ENCODE results near the gene GP5.
A peak's percentile ranks its signal among the peaks of the same experiment; 100 is the strongest.

The GP5 gene

DNA sequence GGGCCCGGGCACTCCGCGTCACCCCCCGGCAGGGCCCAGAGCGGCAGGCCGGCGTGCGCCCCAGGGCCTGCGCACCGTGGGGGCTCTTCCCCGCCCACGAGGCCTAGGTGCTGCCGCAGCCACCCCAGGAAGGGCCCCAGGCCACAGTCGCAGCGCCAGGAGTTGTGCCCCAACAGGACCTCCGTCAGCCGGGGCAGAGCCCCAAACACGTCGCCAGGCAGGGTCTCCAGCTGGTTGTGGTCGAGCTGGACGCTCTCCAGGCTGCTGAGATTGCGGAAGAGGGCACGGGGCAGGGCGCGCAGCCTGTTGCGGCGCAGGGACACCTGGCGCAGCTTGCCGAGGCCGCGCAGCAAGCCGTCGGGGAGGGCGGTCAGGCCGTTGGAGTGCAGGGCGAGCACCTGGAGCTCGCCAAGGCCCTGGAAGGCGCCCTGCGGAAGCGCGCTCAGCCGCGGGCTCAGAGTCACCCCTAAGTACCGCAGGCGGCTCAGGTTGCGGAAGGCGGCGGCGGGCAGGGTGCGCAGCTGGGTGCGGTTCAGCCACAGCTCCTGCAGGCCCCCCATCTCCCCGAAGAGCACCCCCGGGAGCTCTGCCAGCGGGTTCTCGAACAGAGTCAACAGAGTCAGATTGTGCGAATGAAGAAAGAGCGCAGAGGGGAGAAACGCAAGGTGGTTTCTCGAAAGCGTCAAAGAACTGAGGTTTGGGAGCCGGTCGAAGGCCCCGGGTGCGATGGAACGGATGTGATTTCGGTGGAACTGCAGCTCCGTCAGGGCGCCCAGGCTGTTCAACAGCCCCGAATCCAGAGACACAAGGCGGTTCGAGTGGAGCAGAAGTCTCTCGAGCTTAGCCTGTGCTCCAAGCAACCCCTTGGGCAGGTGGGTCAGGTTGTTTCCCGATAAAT is 2.0 kb downstream of the GP5 start:
- DNase-seq = no peak

DNA sequence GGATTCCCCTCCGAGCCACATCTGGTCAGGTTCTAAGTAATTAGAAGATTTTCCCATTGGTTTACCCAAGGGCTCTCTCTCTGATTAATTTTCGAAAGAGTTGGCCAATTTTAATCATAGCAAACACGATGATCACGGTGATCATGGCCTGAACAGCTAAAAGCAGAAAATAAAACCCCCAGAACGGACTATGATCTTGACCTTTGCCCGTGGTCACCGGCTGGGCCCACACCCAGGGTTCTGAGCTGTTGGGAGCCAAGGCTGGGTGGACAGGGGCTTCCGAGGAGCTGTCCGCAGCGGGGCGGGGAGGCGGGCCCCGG is 2.6 kb downstream of the GP5 start:
- no peak for DNase-seq

DNA sequence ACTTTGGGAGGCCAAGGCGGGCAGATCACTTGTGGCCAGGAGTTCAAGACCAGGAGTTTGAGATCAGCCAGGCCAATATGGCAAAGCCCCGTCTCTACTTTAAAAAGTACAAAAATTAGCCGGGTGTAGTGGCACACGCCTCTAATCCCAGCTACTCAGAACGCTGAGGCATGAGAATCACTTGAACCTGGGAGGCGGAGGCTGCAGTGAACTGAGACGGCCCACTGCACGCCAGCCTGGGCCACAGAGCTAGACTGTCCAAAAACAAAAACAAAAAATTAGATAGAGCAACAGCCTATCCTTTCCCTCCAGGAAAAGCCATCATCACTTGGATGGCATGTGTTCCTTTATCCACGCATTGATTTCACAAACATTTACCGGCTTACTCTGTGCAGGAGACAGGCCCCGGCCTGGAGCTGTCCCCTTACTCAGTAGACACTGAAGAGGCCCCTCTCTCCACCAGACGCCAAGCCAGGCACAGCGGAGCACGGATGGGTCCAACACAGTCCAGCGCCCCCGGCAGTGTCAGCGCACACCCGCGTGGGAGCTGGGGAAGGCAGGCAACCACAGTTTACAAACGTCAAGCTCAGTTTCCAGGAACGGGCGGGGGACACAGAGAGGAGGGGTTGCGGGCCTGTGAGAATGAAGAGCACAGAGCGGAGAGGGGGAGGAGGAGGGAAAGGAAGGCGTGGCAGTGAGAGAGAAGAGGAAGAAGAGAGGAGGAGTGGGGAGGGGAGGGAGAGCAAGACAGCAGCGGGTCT is 3.1 kb downstream of the GP5 start:
- no peak for DNase-seq

DNA sequence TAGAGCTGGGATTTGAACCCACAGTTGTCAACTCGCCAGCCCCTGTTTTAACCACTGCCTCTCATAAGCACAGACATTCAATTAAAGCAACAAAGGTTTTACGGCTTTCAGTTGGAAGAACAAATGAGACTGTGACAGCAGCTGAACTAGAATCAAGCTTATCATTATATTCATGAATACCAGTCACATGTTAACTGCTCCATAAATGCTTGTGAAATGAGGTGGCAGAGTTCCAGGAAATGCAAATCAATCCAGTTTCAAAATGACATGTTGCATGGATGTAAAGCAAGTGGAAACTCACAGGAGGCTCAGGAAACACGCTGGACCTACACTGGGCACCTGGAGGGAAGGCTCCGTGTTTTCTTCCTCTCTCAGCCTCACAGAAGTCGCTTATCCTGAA is 3.9 kb downstream of the GP5 start:
- DNase-seq = peak; percentile 77

DNA sequence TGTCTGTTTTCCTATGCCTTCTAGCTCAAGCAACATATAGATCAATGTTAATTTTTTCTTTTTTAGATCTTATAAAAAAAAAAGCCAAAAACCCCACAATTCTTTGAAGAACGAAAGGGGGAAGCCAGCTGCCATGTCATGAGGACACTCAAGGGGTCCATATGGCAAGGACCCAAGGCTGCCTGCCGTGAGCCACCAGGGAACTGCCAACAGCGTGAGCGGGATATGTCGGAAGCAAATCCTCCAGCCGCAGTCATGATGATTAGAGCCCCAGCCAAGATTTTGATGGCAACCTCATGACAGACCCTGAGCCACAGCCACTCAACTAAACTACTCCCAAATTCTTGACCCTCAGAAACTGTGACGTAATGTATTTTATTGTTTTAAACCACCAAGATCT is 6.5 kb downstream of the GP5 start:
- DNase-seq = no peak

DNA sequence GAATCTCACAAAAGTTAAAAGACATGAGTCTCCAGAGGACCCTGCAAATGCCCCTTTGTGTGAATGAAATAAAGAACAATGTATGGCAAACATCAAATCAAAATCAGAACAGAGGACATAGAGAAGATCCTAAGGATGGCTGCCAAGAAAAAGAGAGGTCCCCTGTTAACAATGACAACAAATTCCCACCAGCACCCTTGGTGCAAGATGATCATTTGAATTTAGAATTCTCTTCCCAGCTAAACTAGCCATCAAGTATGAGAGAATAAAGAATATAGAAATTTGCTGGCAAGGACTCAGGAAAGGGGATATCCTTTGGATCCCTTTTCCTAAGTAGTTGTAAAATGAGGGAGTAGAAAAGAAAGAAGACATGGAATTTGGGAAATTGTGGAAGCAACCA is 8.2 kb downstream of the GP5 start:
- DNase-seq = no peak

DNA sequence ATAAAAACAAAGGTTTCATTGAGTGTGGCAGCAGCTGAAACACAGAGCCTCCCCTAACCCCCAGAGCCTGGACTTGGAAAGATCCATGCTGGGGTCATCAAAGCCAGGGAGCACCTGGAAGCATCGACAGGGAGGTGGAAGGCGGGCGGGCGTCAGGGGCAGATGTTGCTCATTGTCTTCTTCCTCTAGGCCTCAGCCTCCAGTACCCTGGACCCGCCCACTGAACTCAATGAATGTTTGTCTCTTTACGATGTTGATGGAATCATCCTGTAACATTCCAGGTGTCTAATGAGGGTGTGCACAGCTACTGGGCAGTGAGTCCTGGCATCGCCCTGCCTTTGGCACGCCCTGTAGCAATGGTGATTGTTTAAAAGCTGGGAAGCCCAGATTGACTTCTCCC is 9.8 kb downstream of the GP5 start:
- no peak for DNase-seq

DNA sequence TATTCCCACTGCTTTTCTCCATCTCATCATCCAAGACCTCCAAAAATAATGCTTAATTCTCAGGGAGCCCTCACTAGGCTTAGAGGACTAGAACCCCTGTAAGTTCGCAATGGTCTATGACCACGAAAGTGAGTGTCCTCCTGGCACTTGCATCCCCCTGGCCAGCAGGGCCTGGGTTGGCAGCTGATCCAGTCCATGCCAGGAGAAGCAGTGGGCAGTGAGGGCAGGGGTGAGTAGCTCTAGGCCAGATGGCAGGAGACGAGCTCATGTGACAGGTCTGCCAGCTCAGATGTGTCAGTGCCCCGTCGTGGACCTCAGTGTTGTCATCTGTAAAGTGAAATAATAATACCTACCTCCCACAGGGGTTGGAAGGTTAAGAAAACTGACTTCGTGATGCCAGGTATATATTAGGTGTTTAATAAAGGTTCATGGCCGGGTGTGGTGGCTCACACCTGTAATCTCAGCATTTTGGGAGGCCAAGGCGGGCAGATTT is 11.1 kb downstream of the GP5 start:
- no peak for DNase-seq

DNA sequence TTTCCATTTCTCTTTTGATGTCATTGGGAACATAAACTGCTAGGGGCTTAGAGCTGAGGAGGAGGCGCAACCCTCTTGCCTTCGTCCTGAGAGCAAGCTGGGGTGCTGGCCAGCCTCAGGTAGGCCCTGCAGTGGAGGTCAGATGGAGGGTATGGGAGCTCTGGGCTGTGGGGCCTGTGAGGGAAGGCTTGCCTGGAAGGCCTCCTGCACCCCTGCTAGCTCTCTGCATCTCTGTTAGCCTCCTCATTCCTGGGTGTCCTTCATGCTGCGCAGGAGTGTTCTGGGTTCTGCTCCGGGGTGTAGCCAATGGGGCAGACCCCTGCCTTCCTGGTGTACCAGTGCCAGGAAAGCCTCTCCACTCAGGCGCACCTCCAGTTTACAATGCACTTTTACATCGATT is 11.8 kb downstream of the GP5 start:
- DNase-seq = no peak

DNA sequence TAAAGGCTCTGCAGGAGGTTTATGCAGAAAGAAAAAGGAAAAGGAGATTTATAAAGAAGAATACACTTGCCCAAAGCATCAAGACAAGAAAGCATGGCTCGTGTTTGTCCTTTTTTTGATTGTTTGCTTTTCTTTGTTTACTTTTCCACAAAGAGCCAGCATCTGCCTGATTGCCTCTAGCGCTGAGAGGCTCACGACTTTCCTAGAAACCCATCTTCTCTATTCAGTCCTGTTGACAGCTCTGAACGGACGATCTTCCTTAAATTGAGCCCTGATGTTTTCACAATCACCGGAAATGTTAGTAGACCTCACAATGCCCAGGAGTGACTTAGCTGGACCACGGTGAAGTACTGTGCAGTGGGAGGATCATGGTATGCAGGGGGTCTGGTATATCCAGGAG is 12.4 kb downstream of the GP5 start:
- DNase-seq = no peak

DNA sequence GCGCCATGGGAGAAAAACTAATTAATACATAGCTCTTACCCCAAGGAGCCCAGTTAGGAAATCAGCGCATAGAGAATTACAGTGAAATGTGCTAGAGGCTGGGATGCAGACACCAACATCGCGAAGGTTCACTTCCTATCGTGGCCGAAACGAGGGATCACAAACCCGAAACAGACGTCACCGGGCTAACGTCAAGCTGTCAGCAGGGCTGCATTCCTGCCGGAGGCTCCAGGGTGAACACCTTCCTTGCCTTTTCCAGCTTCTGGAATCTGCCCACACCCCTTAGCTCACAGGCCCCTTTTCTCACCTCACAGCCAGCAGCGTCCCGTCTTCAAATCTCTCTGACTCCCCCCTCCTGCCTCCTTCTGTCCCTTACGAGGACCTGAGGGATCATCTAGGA is 13.0 kb downstream of the GP5 start:
- no peak for DNase-seq

DNA sequence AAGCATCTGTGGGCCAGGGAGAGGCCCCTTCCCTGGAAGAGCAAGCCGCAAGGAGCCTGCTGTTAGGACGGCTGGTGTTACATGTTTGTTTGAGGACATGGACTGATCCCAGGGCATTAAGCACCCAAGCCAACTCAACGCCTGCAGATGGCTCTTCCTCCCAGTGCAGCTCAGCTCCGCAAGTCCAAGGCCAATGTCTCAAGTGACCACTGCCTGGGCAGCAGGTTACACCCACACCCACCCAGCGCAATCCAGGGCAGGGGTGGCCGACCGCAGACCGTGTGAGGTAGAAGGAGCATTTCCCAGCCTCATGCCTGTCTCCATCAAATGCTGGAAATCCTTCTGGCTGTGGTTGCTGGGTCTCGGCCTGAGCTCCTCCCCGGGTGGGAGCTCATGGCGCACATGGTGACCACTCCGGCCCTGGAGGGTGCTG is 14.5 kb downstream of the GP5 start:
- DNase-seq = no peak

DNA sequence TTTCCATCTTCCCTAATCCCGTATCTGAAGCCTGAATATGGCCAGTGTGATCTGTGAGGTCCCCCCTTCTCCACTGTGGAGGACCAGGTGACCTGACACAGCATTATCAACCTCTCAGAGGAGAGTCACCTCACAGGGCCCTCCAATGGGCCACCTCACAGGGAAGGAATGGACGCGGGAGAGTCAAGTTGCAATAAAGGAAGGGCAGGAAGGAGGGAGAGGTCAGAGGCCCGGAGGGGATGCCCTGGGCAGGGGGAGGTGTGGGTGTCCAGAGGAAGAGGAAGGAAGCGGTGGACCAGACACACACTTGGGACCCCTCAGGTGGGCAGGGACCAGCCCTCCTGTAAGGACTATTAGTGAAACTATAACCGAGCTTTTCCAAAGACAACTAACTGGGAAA is 14.9 kb downstream of the GP5 start:
- DNase-seq = no peak

DNA sequence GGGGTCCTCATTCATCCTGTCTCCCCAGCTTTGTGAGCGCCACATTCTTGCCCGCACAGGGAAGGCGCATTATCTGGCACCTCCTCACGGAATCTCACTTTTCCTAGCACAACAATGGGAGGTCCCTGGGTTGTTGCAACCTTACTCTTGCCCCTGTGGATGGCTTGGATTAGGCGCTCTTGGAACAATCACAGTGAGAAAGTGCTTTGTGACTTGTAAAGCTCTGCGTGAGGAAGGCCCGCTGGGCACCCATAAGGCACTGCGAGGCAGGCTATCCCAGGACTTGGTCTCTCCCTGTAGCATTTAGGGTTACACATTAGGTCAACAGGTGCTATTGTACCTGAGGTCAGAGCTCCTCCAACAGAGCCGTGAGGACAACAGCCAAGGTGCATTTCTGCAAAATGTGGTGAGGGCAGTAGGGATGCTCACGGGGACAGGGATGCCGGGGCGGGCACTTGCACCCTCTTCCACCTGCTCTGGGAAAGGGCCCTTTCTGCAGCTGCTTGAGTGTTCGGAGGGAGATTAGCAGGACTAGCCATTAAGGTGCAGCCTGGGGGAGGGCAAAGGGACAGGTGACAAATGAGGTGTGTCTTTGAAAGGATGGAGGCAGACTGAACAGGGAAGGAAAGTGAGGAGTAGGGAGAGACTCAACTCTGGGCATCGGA is 15.7 kb downstream of the GP5 start:
- no peak for DNase-seq

DNA sequence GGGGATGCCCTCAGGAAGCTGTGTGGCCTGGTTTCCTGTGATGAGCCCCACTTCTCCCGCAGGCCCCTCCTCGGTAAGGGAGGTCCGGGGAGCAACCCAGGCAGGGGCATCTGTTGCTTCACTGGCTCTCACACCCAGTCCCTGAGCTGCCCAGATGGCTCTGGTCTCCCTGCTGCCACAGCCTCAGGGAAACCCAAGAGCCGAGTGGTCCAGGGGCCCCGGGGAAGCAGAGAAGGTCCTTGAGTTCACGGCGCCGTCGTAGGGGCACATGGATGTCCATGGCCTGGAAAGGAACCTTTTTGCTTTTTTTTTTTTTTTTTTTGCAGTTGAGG is 16.2 kb downstream of the GP5 start:
- DNase-seq = no peak

DNA sequence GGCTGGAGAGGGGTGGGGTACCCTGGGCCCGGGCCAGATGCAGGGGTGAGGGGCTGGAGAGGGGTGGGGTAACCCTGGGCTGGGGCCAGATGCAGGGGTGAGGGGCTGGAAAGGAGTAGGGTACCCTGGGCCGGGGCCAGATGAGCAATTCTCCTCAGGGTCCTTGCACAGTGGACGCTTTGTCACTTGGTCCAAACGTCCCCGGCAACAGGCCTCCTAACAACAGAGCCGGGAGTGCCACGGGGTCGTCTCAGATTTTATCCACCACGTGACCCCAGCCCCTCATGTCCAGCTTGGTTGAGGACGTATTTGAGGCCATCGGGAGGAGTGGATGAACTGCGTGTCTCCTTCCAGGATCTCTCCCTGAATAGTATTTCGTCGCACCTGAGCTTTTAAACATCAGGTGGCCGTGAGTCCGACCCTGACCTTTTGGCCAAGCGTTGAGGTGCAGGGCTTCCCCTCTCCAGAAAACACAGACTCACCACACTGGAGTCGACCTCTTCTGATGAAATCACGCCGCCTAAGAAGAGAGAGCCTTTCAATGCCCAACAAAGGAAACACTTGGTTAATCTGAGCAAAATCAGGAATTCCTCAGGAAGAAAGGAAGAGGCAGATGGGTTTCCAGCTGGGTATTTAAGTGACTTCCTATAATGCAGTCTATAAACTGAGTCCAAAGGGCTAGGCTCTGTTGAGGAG is 16.7 kb downstream of the GP5 start:
- no peak for DNase-seq

DNA sequence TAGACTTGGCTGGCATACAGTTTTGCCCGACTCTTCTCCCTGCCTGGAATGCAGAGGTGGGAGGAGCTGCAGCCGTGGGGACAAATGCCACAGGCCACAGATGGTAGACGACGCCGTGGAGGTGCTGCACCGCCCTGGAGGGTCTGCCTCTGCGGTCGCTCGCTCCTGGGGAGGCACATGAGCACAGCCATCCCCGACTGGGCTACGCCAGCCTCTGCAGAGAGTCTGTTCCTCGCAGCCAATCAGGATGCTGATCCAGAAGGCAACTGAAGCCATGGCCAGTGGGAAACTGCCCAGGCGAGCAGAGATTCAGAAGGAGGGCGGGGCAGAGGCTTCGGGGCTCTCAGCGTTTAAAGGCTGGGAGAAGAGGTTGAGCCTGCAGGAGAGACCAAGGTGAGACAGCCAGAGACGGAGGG is 17.6 kb downstream of the GP5 start:
- DNase-seq = no peak

DNA sequence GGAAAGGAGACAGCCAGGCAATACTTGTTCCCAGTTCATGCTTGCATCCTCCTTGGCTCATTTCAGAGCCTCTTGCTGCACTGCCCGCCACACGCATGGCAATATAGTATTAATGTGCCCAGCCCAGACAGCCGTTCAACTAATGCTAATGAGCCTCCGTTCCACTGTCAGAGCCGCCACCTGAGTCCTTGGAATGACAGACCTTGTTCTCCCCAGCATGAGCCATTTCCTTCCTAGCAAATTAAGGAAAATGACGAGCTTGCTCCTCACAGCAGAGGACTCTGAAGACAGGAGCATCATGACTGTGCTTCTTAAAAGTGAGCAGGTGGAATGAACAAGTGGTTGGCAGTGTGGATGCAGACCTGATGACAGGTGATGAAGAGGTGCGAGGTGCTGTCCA is 18.7 kb downstream of the GP5 start:
- DNase-seq = no peak

DNA sequence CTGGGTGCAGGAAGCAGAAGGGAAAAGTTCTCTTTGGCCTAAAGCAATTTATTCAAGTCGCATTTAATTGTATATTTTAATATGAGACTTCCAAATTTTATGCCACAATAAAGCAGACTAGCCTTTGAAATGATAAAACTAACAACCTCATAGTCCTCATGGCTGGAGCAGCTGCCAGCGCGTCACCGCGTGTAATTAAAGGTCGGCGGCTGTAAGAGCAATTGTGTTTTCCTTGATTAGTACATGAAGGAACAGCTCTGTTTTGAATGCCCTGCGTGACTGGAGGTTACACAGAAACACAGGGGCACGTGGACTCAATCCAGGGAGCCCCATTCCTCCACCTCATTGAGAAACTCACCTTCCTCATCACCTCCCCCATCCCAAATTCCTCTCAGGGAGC is 19.4 kb downstream of the GP5 start:
- DNase-seq = no peak

DNA sequence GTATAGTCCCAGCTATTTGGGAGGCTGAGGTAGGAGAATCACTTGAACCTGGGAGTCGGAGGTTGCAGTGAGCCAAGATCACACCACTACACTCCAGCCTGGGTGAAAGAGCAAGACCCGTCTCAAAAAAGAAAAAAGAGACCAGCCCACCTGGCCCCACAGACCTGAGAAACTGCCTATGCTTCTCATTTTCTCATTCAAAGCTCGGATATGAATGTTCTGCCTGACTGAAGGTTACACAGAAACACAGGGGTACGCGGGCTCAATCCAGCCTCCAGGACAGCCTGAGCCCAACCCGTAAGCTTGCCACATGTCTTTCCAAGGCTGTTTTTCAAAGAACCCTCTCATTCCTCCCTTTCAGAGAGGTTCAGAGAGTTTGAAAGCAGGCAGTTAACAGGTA is 19.8 kb downstream of the GP5 start:
- DNase-seq = no peak

DNA sequence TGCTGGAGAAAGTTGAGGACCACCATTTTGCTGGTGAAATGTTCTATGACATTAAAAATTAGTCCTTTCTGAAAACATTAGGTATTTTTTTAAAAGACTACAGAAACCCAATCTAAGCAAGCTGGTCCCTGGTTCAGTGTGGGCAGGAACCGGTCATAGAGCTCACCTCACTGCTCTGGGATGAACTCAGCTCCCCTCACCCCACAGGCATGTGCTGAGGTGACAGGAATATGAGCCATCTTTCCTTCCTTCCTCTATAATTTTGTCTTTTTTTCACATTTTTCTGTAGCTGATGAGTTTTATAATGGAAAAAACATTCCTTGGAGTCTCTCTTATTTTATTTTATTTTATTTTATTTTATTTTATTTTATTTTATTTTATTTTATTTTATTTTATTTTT is 21.4 kb downstream of the GP5 start:
- no peak for DNase-seq

DNA sequence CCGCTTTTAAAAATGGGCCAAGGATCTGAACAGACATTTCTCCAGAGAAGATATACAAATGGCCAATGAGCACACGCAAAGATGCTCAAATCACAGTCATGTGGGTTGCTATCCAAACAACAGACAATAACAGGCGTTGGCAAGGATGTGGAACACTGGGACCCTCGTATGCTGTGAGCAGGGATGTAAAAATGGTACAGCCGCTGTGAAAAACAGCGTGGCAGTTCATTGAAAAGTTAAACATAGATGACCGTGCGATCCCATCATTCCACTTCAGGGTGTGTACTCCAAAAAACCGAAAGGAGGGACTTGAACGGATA is 22.9 kb downstream of the GP5 start:
- no peak for DNase-seq

DNA sequence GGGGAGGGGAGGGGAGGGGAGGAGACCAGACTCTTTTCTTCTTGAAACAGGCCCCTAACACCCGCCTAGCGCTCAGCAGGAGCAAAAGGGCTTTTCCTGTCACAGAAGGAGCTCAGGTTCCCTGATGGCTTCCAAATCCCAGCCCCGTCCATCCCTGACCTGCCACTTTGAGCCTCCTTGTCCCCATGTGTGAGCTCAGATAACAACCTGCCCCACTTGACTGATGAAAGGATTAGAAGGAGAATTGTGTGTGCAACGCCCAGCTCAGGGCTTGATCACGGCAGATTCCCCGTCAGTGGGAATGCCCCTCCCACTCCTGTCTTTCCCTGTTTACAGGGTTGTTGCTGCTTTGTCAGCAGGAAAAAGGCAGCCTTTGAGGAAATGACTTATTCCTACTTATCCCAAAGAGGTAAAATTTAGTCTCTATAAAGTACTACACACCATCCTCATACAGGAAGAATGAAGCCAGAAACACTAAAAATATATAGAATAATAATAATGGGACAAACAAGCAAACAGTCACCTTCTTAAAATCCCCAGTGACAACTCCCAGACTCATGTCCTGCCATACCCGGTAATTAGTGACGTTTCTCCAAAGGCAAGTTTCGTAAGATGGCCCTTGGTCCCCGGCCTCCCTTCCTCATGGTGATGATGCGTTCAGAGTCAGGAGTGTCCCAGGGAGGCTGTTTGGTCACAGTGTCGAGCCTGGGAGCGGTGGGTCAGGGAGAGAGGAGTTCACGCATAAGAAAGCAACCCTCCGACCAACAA is 23.4 kb downstream of the GP5 start:
- no peak for DNase-seq
